CD4-positive, alpha-beta T cell treated with Interleukin-15 for 1 hour (primary cell): Measurements from ENCODE around the gene ARHGEF40.

Source experiments
- DNase-seq: peaks from one replicate; pipeline ENCODE4 v3.0.0-alpha.2; 2020

The ARHGEF40 gene

GRCh38 chr14:21084396-21084795 lies 14.3 kb downstream of the ARHGEF40 start:
- DNase-seq, result no peak

DNA sequence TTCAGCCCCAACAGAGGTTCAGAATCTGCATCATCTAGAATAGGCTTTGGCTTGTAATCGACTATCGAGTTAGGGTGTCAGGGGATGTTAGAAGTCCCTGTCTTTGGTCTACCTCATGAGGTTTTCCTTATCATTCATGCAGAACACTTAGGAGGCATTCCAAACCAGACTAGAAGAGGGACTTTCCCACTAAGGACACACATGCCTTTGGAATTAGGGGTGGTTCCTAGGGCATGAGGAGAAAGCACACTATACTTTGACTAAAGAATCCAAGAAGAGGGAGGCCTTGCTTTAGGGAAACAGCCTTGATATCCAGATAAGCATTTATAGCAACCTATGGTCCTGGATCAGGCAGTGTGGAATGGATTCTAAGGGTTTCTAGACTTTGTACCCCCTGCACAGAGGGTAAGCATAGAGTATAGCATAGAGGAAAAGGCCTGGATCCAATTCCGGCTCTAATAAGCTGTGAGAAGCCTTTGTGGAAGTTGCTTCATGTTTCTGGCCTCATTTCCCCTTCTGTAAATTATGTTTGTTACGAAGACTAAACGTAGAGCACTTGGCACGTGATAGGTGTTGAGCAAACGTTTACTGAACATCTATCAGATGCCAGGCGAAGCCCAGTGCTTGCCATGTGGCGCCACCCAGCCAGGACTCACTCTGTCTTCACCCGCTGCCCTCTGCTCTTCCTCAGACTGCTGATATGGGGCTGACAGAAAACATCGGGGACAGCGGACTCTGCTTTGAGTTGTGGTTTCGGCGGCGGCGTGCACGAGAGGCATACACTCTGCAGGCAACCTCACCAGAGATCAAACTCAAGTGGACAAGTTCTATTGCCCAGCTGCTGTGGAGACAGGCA lies 15.1 kb downstream of the ARHGEF40 start:
- peak; percentile 60 for DNase-seq

- DNase-seq, result no peak
Observed at GRCh38 chr14:21086908-21087293, 16.8 kb downstream of the ARHGEF40 start.

DNA sequence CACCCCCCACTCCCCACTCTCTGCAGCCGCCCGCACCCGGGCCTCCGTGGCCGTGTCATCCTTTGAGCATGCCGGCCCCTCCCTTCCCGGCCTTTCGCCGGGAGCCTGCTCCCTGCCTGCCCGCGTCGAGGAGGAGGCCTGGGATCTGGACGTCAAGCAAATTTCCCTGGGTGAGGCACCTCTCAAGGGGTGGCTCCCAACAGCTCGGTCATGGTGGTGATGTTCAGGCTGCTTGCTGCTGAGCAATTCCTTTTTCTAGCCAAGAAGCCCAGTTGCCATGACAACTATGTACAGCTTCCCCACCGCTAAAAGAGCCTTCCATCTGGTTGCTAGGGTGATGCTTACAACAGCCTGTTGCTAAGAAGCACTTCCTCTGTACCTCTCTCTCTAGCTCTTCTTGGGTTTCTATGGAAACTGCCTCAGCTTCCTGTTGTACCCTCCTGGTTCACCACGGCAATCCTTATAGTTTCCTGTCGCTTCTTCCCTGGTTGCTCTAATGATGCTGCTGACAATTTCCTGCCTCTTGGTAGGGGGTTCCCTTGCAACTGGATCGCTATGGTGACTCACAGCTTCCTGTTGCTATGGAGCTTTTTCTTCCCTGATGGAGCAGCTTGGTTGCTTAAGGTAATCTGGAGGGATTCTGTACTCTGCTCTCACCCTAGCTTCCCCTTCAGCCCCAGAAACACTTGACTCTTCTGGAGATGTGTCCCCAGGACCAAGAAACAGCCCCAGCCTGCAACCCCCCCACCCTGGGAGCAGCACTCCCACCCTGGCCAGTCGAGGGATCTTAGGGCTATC lies 17.4 kb downstream of the ARHGEF40 start:
- DNase-seq, result peak; percentile 96

- no peak for DNase-seq
Observed at GRCh38 chr14:21088687-21089086, 18.6 kb downstream of the ARHGEF40 start.

- DNase-seq, result no peak
Observed at GRCh38 chr14:21089271-21089670, 19.2 kb downstream of the ARHGEF40 start.

DNA sequence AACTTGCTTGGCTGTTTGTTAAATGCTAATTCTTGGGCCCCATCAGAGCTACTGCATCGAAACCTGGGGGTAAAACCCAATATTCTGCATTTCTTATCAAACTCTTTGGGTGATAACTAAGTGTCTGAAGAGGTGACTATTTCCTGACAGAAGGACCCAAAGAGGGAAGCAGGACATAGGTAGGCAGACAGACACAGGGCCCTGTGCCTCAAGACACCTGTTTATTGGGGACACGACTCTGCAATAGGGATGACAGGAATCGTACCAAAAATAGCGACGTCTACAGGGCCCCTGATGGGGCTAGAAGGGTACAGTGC lies 19.7 kb downstream of the ARHGEF40 start:
- DNase-seq, result no peak

- no peak for DNase-seq
Observed at GRCh38 chr14:21090194-21090939, 20.3 kb downstream of the ARHGEF40 start.

DNA sequence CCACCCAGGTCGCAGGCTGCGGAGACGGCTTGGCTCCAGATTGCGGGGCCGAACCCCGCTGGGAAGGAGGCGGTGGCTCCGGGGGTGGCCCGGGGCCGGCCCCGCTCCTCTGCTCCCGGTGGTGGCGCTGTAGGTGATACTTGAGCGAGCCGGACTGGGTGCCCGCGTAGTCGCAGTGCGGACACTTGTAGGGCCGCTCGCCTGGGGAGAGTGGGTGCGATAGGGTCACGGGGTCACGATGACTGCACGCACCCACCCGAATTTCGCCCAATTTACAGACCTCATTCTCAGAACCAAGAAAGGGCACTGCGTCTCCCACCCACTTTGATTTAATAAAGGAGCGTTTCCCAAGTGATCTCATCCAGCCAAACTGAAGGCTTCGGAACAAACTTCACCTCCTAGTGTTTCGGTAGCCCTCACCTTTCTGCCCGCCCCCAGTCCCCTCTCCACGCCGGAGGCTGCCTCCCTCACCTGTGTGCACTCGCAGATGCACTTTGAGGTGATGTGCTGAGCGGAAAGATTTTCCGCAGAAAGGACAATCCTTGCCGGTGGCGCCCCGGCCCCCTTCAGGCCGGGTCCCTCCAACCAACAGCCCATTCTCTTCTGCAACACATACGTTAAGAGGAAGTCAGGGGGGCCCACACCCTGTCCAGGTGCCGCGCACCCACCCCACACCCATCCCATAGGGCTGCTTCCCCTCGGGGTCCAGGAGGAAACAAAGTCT lies 21.0 kb downstream of the ARHGEF40 start:
- DNase-seq, result no peak

GRCh38 chr14:21091821-21092272 lies 21.7 kb downstream of the ARHGEF40 start:
- DNase-seq, result no peak

DNA sequence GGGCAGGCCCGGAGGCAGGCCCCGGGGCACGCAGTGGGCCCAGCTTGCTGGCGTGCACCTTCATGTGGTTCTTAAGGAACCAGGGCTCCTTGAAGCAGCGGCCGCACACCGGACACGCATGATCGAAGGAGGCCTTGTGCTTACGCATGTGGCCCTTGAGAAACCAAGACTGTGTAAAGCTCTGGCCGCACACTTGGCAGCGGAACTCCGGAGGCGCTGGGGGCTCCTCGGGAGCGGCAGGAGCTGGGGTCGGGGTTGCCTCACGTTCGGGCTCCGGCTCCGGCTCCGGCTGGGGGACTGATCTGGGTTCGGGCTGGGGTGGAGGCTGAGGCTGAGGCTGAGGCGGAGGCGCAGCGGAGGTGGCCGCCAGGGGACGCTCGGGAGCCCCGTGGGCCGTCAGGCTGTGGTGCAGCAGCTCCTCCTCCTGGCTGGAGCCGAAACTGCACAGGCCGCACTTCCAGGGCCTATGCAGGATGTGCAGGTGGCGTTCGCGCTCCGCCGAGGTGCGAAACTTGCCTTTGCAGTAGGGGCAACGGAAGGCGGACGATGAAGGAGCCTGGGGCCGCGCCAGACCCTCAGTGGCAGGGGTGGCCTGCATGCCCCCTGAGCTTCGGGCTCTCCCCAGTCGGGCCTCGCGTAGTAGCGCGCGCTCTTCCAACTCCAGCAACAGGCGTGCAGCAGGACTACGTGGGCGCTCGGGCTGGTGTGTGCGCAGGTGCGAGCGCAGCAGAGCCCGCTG lies 22.3 kb downstream of the ARHGEF40 start:
- DNase-seq, result peak; percentile 86

- DNase-seq, result no peak
Observed at GRCh38 chr14:21093018-21093417, 22.9 kb downstream of the ARHGEF40 start.

GRCh38 chr14:21093769-21094681 lies 23.9 kb downstream of the ARHGEF40 start:
- no peak for DNase-seq

GRCh38 chr14:21095430-21096205 lies 25.5 kb downstream of the ARHGEF40 start:
- no peak for DNase-seq

- no peak for DNase-seq
Observed at GRCh38 chr14:21096438-21096837, 26.3 kb downstream of the ARHGEF40 start.

GRCh38 chr14:21096978-21097635 lies 27.0 kb downstream of the ARHGEF40 start:
- no peak for DNase-seq

GRCh38 chr14:21097636-21098075 lies 27.6 kb downstream of the ARHGEF40 start:
- DNase-seq, result peak; percentile 27

- DNase-seq, result peak; percentile 51
Observed at GRCh38 chr14:21098076-21098891, 28.2 kb downstream of the ARHGEF40 start, which contains the start of gene ZNF219. TSS of gene ZNF219 (minus strand) at chr14:21098655. CDS start at chr14:21093591, 5,064 bp downstream.
